GM10847 (cell line): Measurements from ENCODE around the gene ADCK2.

ENCODE experiments used
- POLR2A ChIP-seq: IDR thresholded peaks from 2 replicates; pipeline ENCODE4 v1.6.1; 2011; ENCODE audit not compliant: insufficient read length; ENCODE audit errors: extremely low read depth

The ADCK2 gene

GRCh38 chr7:140678816-140679130 is 6.0 kb downstream of the ADCK2 start:
- TF ChIP-seq POLR2A: no peak

- no peak for TF ChIP-seq POLR2A
Measured at GRCh38 chr7:140679186-140679585, 6.4 kb downstream of the ADCK2 start.

GRCh38 chr7:140680886-140681285 is 8.1 kb downstream of the ADCK2 start:
- no peak for TF ChIP-seq POLR2A

- TF ChIP-seq POLR2A: no peak
Measured at GRCh38 chr7:140681766-140682165, 9.0 kb downstream of the ADCK2 start.

GRCh38 chr7:140683657-140684056 is 10.9 kb downstream of the ADCK2 start:
- no peak for TF ChIP-seq POLR2A

GRCh38 chr7:140684066-140684950 is 11.6 kb downstream of the ADCK2 start:
- no peak for TF ChIP-seq POLR2A

- TF ChIP-seq POLR2A: no peak
Measured at GRCh38 chr7:140685407-140686087, 12.8 kb downstream of the ADCK2 start.

- TF ChIP-seq POLR2A: no peak
Measured at GRCh38 chr7:140686921-140687320, 14.2 kb downstream of the ADCK2 start.

- TF ChIP-seq POLR2A: no peak
Measured at GRCh38 chr7:140688341-140688740, 15.6 kb downstream of the ADCK2 start.

- TF ChIP-seq POLR2A: no peak
Measured at GRCh38 chr7:140689199-140690152, 16.7 kb downstream of the ADCK2 start.

GRCh38 chr7:140691376-140692045 is 18.8 kb downstream of the ADCK2 start:
- TF ChIP-seq POLR2A: no peak

- TF ChIP-seq POLR2A: no peak
Measured at GRCh38 chr7:140694592-140694991, 21.8 kb downstream of the ADCK2 start.

GRCh38 chr7:140695381-140695780 is 22.6 kb downstream of the ADCK2 start:
- TF ChIP-seq POLR2A: no peak

GRCh38 chr7:140696024-140696679 is 23.4 kb downstream of the ADCK2 start:
- TF ChIP-seq POLR2A: no peak
